HEK293 (cell line): Measurements from ENCODE around the gene SERPING1.
A peak's percentile ranks its signal among the peaks of the same experiment; 100 is the strongest.

ENCODE experiments used
- INSM2 ChIP-seq: fragments of 450-650 bp; formaldehyde crosslinking; IDR thresholded peaks from 2 replicates; pipeline ENCODE4 v1.5.1; 2016; ENCODE audit warnings: missing biosample characterization, missing genetic modification characterization
- KLF9 ChIP-seq: fragments of 450-650 bp; formaldehyde crosslinking; IDR thresholded peaks from 2 replicates; pipeline ENCODE4 v1.5.1; 2016; ENCODE audit warnings: missing biosample characterization, missing genetic modification characterization, low read depth
- MEIS1 ChIP-seq: sonication (generic); formaldehyde crosslinking; IDR thresholded peaks from 2 replicates; pipeline ENCODE4 v1.8.1; 2022; ENCODE audit warnings: missing genetic modification reagents, mild to moderate bottlenecking, borderline replicate concordance
- RBAK ChIP-seq: fragments of 450-650 bp; formaldehyde crosslinking; IDR thresholded peaks from 2 replicates; pipeline ENCODE4 v1.5.1; 2016; ENCODE audit warnings: missing biosample characterization, missing genetic modification characterization
- SP7 ChIP-seq: fragments of 450-650 bp; formaldehyde crosslinking; IDR thresholded peaks from 2 replicates; pipeline ENCODE4 v1.5.1; 2016; ENCODE audit warnings: missing biosample characterization, missing genetic modification characterization
- ZBTB20 ChIP-seq: fragments of 450-650 bp; formaldehyde crosslinking; IDR thresholded peaks from 2 replicates; pipeline ENCODE4 v1.5.1; 2016; ENCODE audit warnings: missing biosample characterization, missing genetic modification characterization
- ZBTB44 ChIP-seq: fragments of 450-650 bp; IDR thresholded peaks from 2 replicates; pipeline ENCODE4 v1.5.1; 2018; ENCODE audit warnings: missing biosample characterization, mild to moderate bottlenecking, missing genetic modification characterization
- ZBTB8A ChIP-seq: fragments of 450-650 bp; formaldehyde crosslinking; IDR thresholded peaks from 2 replicates; pipeline ENCODE4 v1.5.1; 2016; ENCODE audit warnings: missing biosample characterization, missing genetic modification characterization
- ZNF114 ChIP-seq: fragments of 450-650 bp; formaldehyde crosslinking; IDR thresholded peaks from 2 replicates; pipeline ENCODE4 v1.5.0; 2017; ENCODE audit warnings: missing biosample characterization, missing genetic modification characterization
- ZNF133 ChIP-seq: fragments of 450-650 bp; formaldehyde crosslinking; IDR thresholded peaks from 2 replicates; pipeline ENCODE4 v1.5.1; 2016; ENCODE audit warnings: missing biosample characterization, missing genetic modification characterization
- ZNF157 ChIP-seq: fragments of 450-650 bp; formaldehyde crosslinking; IDR thresholded peaks from 2 replicates; pipeline ENCODE4 v1.5.1; 2016; ENCODE audit warnings: missing biosample characterization, missing genetic modification characterization
- ZNF175 ChIP-seq: fragments of 450-650 bp; formaldehyde crosslinking; IDR thresholded peaks from 2 replicates; pipeline ENCODE4 v1.5.1; 2016; ENCODE audit warnings: missing biosample characterization, missing genetic modification characterization
- ZNF223 ChIP-seq: fragments of 450-650 bp; formaldehyde crosslinking; IDR thresholded peaks from 2 replicates; pipeline ENCODE4 v1.5.1; 2016; ENCODE audit warnings: missing biosample characterization, missing genetic modification characterization
- ZNF324 ChIP-seq: fragments of 450-650 bp; formaldehyde crosslinking; IDR thresholded peaks from 2 replicates; pipeline ENCODE4 v1.5.1; 2016; ENCODE audit warnings: missing biosample characterization, missing genetic modification characterization
- ZNF362 ChIP-seq: fragments of 450-650 bp; formaldehyde crosslinking; IDR thresholded peaks from 2 replicates; pipeline ENCODE4 v1.5.1; 2016; ENCODE audit warnings: missing biosample characterization, missing genetic modification characterization
- ZNF391 ChIP-seq: fragments of 450-650 bp; formaldehyde crosslinking; IDR thresholded peaks from 2 replicates; pipeline ENCODE4 v1.5.1; 2016; ENCODE audit warnings: low read depth, missing biosample characterization, missing genetic modification characterization, borderline replicate concordance
- ZNF473 ChIP-seq: fragments of 450-650 bp; formaldehyde crosslinking; IDR thresholded peaks from 2 replicates; pipeline ENCODE4 v1.5.1; 2017; ENCODE audit warnings: missing biosample characterization, missing genetic modification characterization
- ZNF48 ChIP-seq: fragments of 450-650 bp; formaldehyde crosslinking; IDR thresholded peaks from 2 replicates; pipeline ENCODE4 v1.5.1; 2016; ENCODE audit warnings: missing biosample characterization, missing genetic modification characterization
- ZNF501 ChIP-seq: fragments of 450-650 bp; formaldehyde crosslinking; IDR thresholded peaks from 2 replicates; pipeline ENCODE4 v1.5.1; 2016; ENCODE audit warnings: missing biosample characterization, missing genetic modification characterization
- ZNF544 ChIP-seq: fragments of 450-650 bp; formaldehyde crosslinking; IDR thresholded peaks from 2 replicates; pipeline ENCODE4 v1.5.0; 2017; ENCODE audit warnings: missing biosample characterization, missing genetic modification characterization
- ZNF555 ChIP-seq: fragments of 450-650 bp; formaldehyde crosslinking; conservative IDR thresholded peaks from 2 replicates; pipeline ENCODE4 v1.5.1; 2017; ENCODE audit warnings: missing biosample characterization, mild to moderate bottlenecking, missing genetic modification characterization, inconsistent platforms
- ZNF585B ChIP-seq: fragments of 450-650 bp; formaldehyde crosslinking; IDR thresholded peaks from 2 replicates; pipeline ENCODE4 v1.5.1; 2016; ENCODE audit warnings: missing biosample characterization, missing genetic modification characterization
- ZNF654 ChIP-seq: fragments of 450-650 bp; formaldehyde crosslinking; IDR thresholded peaks from 2 replicates; pipeline ENCODE4 v1.5.1; 2016; ENCODE audit warnings: low read depth, missing biosample characterization, missing genetic modification characterization
- ZNF664 ChIP-seq: fragments of 450-650 bp; formaldehyde crosslinking; IDR thresholded peaks from 2 replicates; pipeline ENCODE4 v1.5.1; 2016; ENCODE audit warnings: missing biosample characterization, missing genetic modification characterization
- ZNF747 ChIP-seq: fragments of 450-650 bp; formaldehyde crosslinking; IDR thresholded peaks from 2 replicates; pipeline ENCODE4 v1.5.1; 2016; ENCODE audit warnings: missing biosample characterization, missing genetic modification characterization
- ZNF792 ChIP-seq: fragments of 450-650 bp; formaldehyde crosslinking; IDR thresholded peaks from 2 replicates; pipeline ENCODE4 v1.5.1; 2016; ENCODE audit warnings: missing biosample characterization, missing genetic modification characterization
- TF ChIP-seq, protein P1 (sequence below): fragments of 450-650 bp; formaldehyde crosslinking; conservative IDR thresholded peaks from 2 replicates; pipeline ENCODE4 v1.5.1; 2016; ENCODE audit warnings: low read depth, missing biosample characterization, missing genetic modification characterization
- TF ChIP-seq, protein P2 (sequence below): fragments of 450-650 bp; formaldehyde crosslinking; IDR thresholded peaks from 2 replicates; pipeline ENCODE4 v1.5.1; 2016; ENCODE audit warnings: missing biosample characterization, missing genetic modification characterization

The SERPING1 gene

DNA sequence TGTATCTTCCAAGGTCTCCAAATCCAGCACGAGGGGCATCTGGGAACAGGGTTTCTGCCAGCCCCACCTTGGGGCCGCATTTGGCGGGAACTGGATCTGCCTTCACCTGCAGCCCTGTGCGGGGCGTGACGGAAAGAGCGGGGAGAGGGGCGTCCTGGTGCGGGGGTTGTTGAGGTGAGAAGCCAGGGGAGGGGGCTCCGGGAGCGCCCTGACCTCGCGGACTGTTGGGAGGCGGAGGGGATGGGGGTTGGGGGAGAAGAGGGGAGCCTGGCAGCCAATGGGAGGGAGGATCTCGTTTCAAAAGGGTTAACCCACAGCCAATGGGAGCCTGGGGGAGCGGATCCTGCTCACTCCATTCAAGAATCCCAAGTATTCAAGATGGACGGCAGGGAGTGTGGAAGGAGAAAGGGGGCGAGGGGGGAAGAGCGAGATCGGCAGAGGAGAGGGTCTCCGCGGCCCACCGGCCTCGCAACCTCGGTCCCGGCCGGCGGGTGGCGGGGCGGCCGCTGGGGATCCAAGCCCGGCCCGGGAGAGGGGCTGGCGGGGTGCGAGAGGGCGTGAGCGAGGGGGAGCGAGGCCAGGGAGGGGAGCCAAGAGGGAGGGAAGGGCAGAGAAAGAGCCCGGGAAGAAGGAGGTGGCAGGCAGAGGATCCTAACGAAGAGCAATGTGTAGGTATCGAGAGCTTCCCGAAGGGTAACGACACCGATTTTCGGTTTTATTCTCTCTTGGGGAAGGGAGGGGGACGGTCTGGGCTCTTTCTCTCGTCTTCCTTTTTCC is 40.7 kb downstream of the SERPING1 start (continued):
- no peak for TF ChIP-seq ZNF585B (tag by site-specific recombination)
- TF ChIP-seq ZBTB20 (tag by site-specific recombination) = peak; percentile 69
- TF ChIP-seq ZNF544 = no peak
- TF ChIP-seq ZNF157 (tag by site-specific recombination) = no peak
- no peak for TF ChIP-seq ZNF654 (tag by site-specific recombination)
- TF ChIP-seq KLF9 (tag by site-specific recombination) = no peak; the same call in 1 of the 2 replicates
- no peak; the same call in 1 of the 2 replicates for TF ChIP-seq ZNF501 (tag by site-specific recombination)
- no peak for TF ChIP-seq ZNF473 (tag by site-specific recombination)
- TF ChIP-seq ZNF792 = no peak
- no peak for TF ChIP-seq ZNF223 (tag by site-specific recombination)
- TF ChIP-seq, protein P1, sequence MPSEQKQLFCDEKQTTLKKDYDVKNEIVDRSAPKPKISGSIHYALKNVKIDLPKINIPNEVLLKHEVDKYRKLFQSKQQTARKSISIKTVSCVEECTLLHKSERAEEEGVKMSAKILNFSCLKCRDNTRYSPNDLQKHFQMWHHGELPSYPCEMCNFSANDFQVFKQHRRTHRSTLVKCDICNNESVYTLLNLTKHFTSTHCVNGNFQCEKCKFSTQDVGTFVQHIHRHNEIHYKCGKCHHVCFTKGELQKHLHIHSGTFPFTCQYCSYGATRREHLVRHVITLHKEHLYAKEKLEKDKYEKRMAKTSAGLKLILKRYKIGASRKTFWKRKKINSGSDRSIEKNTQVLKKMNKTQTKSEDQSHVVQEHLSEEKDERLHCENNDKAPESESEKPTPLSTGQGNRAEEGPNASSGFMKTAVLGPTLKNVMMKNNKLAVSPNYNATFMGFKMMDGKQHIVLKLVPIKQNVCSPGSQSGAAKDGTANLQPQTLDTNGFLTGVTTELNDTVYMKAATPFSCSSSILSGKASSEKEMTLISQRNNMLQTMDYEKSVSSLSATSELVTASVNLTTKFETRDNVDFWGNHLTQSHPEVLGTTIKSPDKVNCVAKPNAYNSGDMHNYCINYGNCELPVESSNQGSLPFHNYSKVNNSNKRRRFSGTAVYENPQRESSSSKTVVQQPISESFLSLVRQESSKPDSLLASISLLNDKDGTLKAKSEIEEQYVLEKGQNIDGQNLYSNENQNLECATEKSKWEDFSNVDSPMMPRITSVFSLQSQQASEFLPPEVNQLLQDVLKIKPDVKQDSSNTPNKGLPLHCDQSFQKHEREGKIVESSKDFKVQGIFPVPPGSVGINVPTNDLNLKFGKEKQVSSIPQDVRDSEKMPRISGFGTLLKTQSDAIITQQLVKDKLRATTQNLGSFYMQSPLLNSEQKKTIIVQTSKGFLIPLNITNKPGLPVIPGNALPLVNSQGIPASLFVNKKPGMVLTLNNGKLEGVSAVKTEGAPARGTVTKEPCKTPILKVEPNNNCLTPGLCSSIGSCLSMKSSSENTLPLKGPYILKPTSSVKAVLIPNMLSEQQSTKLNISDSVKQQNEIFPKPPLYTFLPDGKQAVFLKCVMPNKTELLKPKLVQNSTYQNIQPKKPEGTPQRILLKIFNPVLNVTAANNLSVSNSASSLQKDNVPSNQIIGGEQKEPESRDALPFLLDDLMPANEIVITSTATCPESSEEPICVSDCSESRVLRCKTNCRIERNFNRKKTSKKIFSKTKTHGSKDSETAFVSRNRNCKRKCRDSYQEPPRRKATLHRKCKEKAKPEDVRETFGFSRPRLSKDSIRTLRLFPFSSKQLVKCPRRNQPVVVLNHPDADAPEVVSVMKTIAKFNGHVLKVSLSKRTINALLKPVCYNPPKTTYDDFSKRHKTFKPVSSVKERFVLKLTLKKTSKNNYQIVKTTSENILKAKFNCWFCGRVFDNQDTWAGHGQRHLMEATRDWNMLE (tag by site-specific recombination) = no peak
- no peak for TF ChIP-seq ZNF391 (tag by site-specific recombination)
- TF ChIP-seq MEIS1 (CRISPR knock-in tag) = no peak
- no peak for TF ChIP-seq ZNF555 (tag by site-specific recombination)
- TF ChIP-seq RBAK (tag by site-specific recombination) = no peak
- TF ChIP-seq ZNF48 (tag by site-specific recombination) = no peak
- no peak for TF ChIP-seq ZNF747
- no peak for TF ChIP-seq ZNF133 (tag by site-specific recombination)
- 0 out of 2 replicates have a peak, but pooled peaks have one; percentile 18 for TF ChIP-seq ZBTB8A (tag by site-specific recombination)
- peak; percentile 48; the same call in 1 of the 2 replicates for TF ChIP-seq INSM2
- no peak for TF ChIP-seq ZBTB44 (tag by site-specific recombination)
- no peak for TF ChIP-seq ZNF175 (tag by site-specific recombination)
- TF ChIP-seq ZNF362 (tag by site-specific recombination) = no peak
- no peak for TF ChIP-seq ZNF114 (tag by site-specific recombination)
- TF ChIP-seq, protein P2, sequence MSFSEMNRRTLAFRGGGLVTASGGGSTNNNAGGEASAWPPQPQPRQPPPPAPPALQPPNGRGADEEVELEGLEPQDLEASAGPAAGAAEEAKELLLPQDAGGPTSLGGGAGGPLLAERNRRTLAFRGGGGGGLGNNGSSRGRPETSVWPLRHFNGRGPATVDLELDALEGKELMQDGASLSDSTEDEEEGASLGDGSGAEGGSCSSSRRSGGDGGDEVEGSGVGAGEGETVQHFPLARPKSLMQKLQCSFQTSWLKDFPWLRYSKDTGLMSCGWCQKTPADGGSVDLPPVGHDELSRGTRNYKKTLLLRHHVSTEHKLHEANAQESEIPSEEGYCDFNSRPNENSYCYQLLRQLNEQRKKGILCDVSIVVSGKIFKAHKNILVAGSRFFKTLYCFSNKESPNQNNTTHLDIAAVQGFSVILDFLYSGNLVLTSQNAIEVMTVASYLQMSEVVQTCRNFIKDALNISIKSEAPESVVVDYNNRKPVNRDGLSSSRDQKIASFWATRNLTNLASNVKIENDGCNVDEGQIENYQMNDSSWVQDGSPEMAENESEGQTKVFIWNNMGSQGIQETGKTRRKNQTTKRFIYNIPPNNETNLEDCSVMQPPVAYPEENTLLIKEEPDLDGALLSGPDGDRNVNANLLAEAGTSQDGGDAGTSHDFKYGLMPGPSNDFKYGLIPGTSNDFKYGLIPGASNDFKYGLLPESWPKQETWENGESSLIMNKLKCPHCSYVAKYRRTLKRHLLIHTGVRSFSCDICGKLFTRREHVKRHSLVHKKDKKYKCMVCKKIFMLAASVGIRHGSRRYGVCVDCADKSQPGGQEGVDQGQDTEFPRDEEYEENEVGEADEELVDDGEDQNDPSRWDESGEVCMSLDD (tag by site-specific recombination) = peak; percentile 69
- peak; percentile 54; the same call in 1 of the 2 replicates for TF ChIP-seq SP7 (tag by site-specific recombination)
- no peak for TF ChIP-seq ZNF664 (tag by site-specific recombination)
- TF ChIP-seq ZNF324 (tag by site-specific recombination) = no peak
